MCF 10A (cell line): ENCODE results near the gene GEMIN4. TPM values are rescaled to one million over a fixed set of nuclear protein-coding genes. Genes with fewer than 3 reads are reported as not detected.
"Not testable (repeated sequence)": the region's sequence is repeated elsewhere in the genome, so short reads cannot be mapped to it uniquely, and the experiment has no call there.

Source experiments
- BruUV-seq: library from RNA; stranded (reverse); fragments of 400-500 nt; replicated peaks from 2 replicates; lab custom pipeline; 2021; lab: Mats Ljungman, UMichigan
- CTCF ChIA-PET: fragments of 300-600 bp; sonication (Branson Sonifier 250); formaldehyde crosslinking; extraction: SDS; loops from one replicate; lab custom pipeline; 2021; ENCODE audit warnings: antibody characterized with exemption, inconsistent platforms; lab: Yijun Ruan, JAX
- POLR2A ChIA-PET: fragments of 300-600, 350-650 bp; sonication (Branson Sonifier 250); formaldehyde crosslinking; extraction: SDS; loops from one replicate; lab custom pipeline; 2020; ENCODE audit warnings: antibody characterized with exemption, inconsistent platforms; lab: Yijun Ruan, JAX
- DNase-seq: peaks from one replicate; pipeline ENCODE4 v3.0.0-alpha.2; 2018; ENCODE audit not compliant: unreplicated experiment
- H3K27ac Mint-ChIP-seq: one replicate; pipeline ENCODE4 v1.8.0; 2022; ENCODE audit warnings: mild to moderate bottlenecking, low read depth, mixed read lengths; ENCODE audit not compliant: unreplicated experiment
- H3K27me3 Mint-ChIP-seq: one replicate; pipeline ENCODE4 v1.8.0; 2022; ENCODE audit warnings: mixed read lengths; ENCODE audit not compliant: insufficient read depth, unreplicated experiment
- H3K36me3 Mint-ChIP-seq: one replicate; pipeline ENCODE4 v1.8.0; 2022; ENCODE audit warnings: mild to moderate bottlenecking, moderate library complexity, mixed read lengths; ENCODE audit not compliant: insufficient read depth, unreplicated experiment
- H3K4me1 Mint-ChIP-seq: one replicate; pipeline ENCODE4 v1.8.0; 2022; ENCODE audit warnings: mixed read lengths; ENCODE audit not compliant: insufficient read depth, unreplicated experiment
- H3K4me3 Mint-ChIP-seq: one replicate; pipeline ENCODE4 v1.8.0; 2022; ENCODE audit warnings: mild to moderate bottlenecking, moderate library complexity, mixed read lengths; ENCODE audit not compliant: unreplicated experiment
- H3K9me3 Mint-ChIP-seq: one replicate; pipeline ENCODE4 v1.8.0; 2022; ENCODE audit warnings: mixed read lengths; ENCODE audit not compliant: unreplicated experiment
- intact Hi-C: fragments of 100-400 bp; cut with micrococcal nuclease; formaldehyde crosslinking; loops from 2 replicates; pipeline ENCODE4 v1.14.1; 2022
- total RNA-seq: library from RNA; stranded (reverse); gene quantifications from 2 replicates; pipeline ENCODE4 v1.2.3, GENCODE V29; 2022
- TF ChIP-seq, protein P1 (sequence below): fragments of 200-600 bp; IDR thresholded peaks from one replicate; pipeline ENCODE4 v1.8.0; 2022; ENCODE audit warnings: antibody characterized with exemption, mild to moderate bottlenecking; ENCODE audit not compliant: unreplicated experiment

The GEMIN4 gene
- total RNA-seq, 1 experiment from 2014 or later: 24.1 TPM

DNA sequence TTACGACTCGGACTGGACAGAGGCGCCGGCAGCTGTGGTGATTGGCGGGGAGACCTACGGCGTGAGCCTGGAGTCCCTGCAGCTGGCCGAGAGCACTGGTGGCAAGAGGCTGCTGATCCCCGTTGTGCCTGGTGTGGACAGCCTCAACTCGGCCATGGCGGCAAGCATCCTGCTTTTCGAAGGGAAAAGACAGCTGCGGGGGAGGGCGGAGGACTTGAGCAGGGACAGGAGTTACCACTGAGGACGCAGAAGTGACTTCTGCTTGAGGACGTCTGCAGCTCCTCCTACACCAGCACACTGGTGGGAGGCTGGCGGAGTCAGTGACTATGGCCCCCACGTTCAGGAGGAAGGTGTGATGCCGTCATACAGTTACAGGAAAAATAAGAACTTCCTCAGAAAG lies 39.8 kb upstream of the GEMIN4 start:
- Mint-ChIP-seq H3K4me1 (peaks cover 6% of the 10 kb centered on the region), H3K9me3 (no peaks in the 10 kb centered on the region), H3K36me3 (peaks cover 42% of the 10 kb centered on the region), H3K27me3 (no peaks in the 10 kb centered on the region), H3K27ac (no peak overlapping the region), H3K4me3 (no peak overlapping the region)
- DNase-seq: no peak
- TSS peak; percentile 54 for BruUV-seq
- TF ChIP-seq, protein P1, sequence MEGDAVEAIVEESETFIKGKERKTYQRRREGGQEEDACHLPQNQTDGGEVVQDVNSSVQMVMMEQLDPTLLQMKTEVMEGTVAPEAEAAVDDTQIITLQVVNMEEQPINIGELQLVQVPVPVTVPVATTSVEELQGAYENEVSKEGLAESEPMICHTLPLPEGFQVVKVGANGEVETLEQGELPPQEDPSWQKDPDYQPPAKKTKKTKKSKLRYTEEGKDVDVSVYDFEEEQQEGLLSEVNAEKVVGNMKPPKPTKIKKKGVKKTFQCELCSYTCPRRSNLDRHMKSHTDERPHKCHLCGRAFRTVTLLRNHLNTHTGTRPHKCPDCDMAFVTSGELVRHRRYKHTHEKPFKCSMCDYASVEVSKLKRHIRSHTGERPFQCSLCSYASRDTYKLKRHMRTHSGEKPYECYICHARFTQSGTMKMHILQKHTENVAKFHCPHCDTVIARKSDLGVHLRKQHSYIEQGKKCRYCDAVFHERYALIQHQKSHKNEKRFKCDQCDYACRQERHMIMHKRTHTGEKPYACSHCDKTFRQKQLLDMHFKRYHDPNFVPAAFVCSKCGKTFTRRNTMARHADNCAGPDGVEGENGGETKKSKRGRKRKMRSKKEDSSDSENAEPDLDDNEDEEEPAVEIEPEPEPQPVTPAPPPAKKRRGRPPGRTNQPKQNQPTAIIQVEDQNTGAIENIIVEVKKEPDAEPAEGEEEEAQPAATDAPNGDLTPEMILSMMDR: no peak
- intact Hi-C loops: no loop called here
- ChIA-PET CTCF (interaction anchor here (0.7 to 1.5 kb wide), 3 partner anchors 92 to 208 kb away, joined by 3 to 8 read pairs (median 3); partner anchors contain the start of gene TIMM22), POLR2A (interaction anchor here (0.9 to 2.1 kb wide), 3 partner anchors 10 to 189 kb away, joined by 3 to 12 read pairs (median 4); partner anchors contain the start of genes GLOD4 and MRM3)

GRCh38 chr17:790874-791247 lies 38.8 kb upstream of the GEMIN4 start:
- H3K27me3 Mint-ChIP-seq, DNase-seq, H3K4me1 Mint-ChIP-seq, H3K4me3 Mint-ChIP-seq, H3K27ac Mint-ChIP-seq, H3K9me3 Mint-ChIP-seq, intact Hi-C loops, CTCF ChIA-PET, BruUV-seq: not testable (repeated sequence)
- H3K36me3 Mint-ChIP-seq: peaks cover 48% of the 10 kb centered on the region
- POLR2A ChIA-PET: interaction anchor here (0.7 to 2.1 kb wide), 2 partner anchors 9 to 33 kb away, joined by 3 to 12 read pairs; partner anchors contain the start of genes GLOD4 and MRM3

DNA sequence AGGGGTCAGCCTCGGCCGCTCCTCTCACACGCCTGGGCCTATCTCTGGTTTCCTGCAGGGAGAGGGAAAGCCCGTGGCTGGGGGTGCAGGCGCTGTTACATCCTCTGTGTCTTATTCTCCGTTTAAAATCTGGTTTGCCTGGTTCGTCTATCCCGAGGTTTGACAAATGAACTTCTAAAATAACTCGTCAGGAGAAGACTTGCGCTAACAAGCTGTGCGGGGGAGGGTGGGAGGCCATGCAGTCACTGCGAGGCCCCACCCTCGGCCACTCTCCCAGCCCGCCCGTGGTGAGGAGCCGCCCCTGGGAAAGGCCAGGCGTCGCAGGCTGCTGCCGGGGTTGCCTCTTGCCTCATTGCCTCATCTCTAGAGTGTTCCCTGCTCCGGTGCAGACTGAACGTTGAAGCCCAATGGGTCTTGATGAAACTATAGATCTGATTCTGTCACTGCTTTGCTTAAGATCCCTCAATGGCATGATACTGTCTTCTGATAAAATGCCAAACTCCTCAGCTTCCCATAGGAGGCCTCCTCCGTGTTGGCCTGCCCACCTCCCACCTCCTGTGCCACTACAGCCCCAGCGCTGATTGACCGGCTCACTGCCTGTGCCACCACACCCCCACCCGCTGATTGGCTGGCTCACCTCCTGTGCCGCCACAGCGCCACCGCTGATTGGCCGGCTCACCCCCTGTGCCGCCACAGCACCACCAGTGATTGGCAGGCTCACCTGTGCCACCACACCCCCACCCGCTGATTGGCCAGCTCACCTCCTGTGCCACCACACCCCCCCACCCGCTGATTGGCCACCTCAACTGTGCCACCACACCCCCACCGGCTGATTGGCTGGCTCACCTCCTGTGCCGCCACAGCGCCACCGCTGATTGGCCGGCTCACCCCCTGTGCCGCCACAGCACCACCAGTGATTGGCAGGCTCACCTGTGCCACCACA lies 38.1 kb upstream of the GEMIN4 start:
- intact Hi-C loops, H3K4me1 Mint-ChIP-seq, DNase-seq, CTCF ChIA-PET, H3K4me3 Mint-ChIP-seq, BruUV-seq, H3K27me3 Mint-ChIP-seq, H3K9me3 Mint-ChIP-seq, H3K27ac Mint-ChIP-seq: not testable (repeated sequence)
- POLR2A ChIA-PET: interaction anchor here (0.7 to 2.1 kb wide), 2 partner anchors 8 to 32 kb away, joined by 3 to 12 read pairs; partner anchors contain the start of genes GLOD4 and MRM3
- peaks cover 48% of the 10 kb centered on the region for H3K36me3 Mint-ChIP-seq

- H3K9me3 Mint-ChIP-seq: no peaks in the 10 kb centered on the region
- DNase-seq: no peak
- CTCF ChIA-PET: no interaction called here
- no peak overlapping the region for H3K27ac Mint-ChIP-seq
- H3K27me3 Mint-ChIP-seq: no peaks in the 10 kb centered on the region
- POLR2A ChIA-PET: no interaction called here
- intact Hi-C loops: no loop called here
- no TSS peak for BruUV-seq
- H3K4me1 Mint-ChIP-seq: no peaks in the 10 kb centered on the region
- no peak overlapping the region for H3K4me3 Mint-ChIP-seq
- TF ChIP-seq, protein P1: no peak
- H3K36me3 Mint-ChIP-seq: peaks cover 53% of the 10 kb centered on the region
Measured at GRCh38 chr17:789160-789840, 37.2 kb upstream of the GEMIN4 start.
